ENCODE results near the gene PAQR7.

DNA sequence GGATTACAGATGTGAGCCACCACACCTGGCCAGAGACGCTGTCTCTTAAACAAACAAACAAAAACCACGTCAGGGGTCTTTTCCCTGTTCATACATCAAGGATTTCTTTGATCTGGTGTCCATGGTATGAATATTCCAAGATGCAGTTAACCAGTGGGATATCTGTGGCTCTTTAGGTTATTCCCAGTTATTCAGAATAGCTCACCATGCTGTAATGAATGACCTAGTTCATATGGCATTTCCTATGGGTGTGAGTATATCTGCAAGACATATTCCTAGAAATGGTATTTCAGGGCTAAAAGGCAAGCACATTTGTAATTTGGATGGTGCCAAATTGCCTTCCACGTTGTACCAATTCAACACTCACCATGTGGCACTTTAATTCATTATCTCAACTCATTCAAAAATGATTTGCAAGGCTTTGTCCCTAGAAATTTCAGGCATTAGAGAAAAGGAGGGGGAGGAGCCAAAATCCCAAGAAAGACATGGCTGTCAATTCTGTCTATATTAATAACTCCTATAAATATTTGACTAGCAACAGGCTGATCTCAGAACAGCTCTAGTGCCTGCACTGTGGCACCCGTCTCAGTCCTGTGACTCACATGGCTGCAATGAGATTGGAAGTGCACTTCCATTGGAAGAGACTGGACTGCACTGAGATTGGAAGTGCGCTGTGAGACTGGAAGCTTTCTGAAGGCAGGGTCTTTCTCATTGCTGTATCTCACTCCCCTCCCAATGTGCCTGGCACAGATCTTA is 36.7 kb upstream of the PAQR7 start:
- TF ChIP-seq POLR2A (IDR thresholded peaks at IDR 0.05; ENCODE audit: low read depth, low read length) (no peak), POLR2AphosphoS5 (IDR thresholded peaks at IDR 0.05; ENCODE audit: low read depth, low read length) (no peak), TAF1 (IDR thresholded peaks at IDR 0.05; ENCODE audit: borderline replicate concordance, low read depth, low read length) (no peak)

Data from GM12892 (cell line).